ENCODE measurements around the gene CLDN14. TPM values are rescaled to one million over a fixed set of nuclear protein-coding genes. Genes with fewer than 3 reads are reported as not detected.
A peak's percentile ranks its signal among the peaks of the same experiment; 100 is the strongest.

CLDN14 gene
- total and polyA plus RNA-seq, 7 experiments from 2014 or later: not detected

GRCh38 chr21:36424592-36424991 lies 55.3 kb downstream of the CLDN14 start:
- no peak overlapping the region for H3K4me3 ChIP-seq (ENCODE audit: low read length)
- H3K4me1 Mint-ChIP-seq: peaks cover 0 to 22% (median under 1%) of the 10 kb centered on the region in 7 donors
- H3K4me3 Mint-ChIP-seq: no peak overlapping the region
- intact Hi-C loops (cut with micrococcal nuclease): no loop called here
- no peaks in the 10 kb centered on the region for H3K9me3 ChIP-seq (ENCODE audit: control insufficient read depth in 2 of 3, low read length in 3 of 3)
- H3K36me3 Mint-ChIP-seq: peaks cover 0 to 2% (median 0%) of the 10 kb centered on the region in 5 donors
- POLR2A ChIA-PET: no interaction called here
- CTCF ChIA-PET: no interaction called here
- no peaks in the 10 kb centered on the region for H3K4me1 ChIP-seq (ENCODE audit: control insufficient read depth in 2 of 2, insufficient read depth in 2 of 2, low read length in 2 of 2)
- peaks cover 0 to 2% (median 0%) of the 10 kb centered on the region in 11 donors for H3K9me3 Mint-ChIP-seq
- H3K27ac Mint-ChIP-seq: no peak overlapping the region
- peaks cover 0 to 5% (median 0%) of the 10 kb centered on the region in 5 donors for H3K27me3 Mint-ChIP-seq
- no peak for DNase-seq
- H3K27ac ChIP-seq (ENCODE audit: low read depth, low read length): no peak overlapping the region
- H3K36me3 ChIP-seq (ENCODE audit: control insufficient read depth in 2 of 3, insufficient read depth in 3 of 3, low read length in 3 of 3): no peaks in the 10 kb centered on the region
- no peak for ATAC-seq
- no peaks in the 10 kb centered on the region for H3K27me3 ChIP-seq (ENCODE audit: control insufficient read depth in 2 of 2, insufficient read depth in 2 of 2, low read length in 2 of 2)

- H3K36me3 ChIP-seq (ENCODE audit: control insufficient read depth in 2 of 3, insufficient read depth in 3 of 3, low read length in 3 of 3): no peaks in the 10 kb centered on the region
- peak overlapping the region in 1 of 9 donors; percentile 46 for H3K27ac Mint-ChIP-seq
- no peak overlapping the region for H3K27ac ChIP-seq (ENCODE audit: low read depth, low read length)
- H3K9me3 Mint-ChIP-seq: peaks cover 0 to 2% (median 0%) of the 10 kb centered on the region in 11 donors
- H3K4me3 Mint-ChIP-seq: no peak overlapping the region
- ATAC-seq: no peak
- H3K9me3 ChIP-seq (ENCODE audit: control insufficient read depth in 2 of 3, low read length in 3 of 3): no peaks in the 10 kb centered on the region
- H3K4me1 ChIP-seq (ENCODE audit: control insufficient read depth in 2 of 2, insufficient read depth in 2 of 2, low read length in 2 of 2): no peaks in the 10 kb centered on the region
- ChIA-PET POLR2A (no interaction called here), CTCF (no interaction called here)
- peaks cover 0 to 4% (median 0%) of the 10 kb centered on the region in 5 donors for H3K27me3 Mint-ChIP-seq
- H3K4me1 Mint-ChIP-seq: peaks cover 0 to 19% (median 0%) of the 10 kb centered on the region in 7 donors
- no peak for DNase-seq
- H3K4me3 ChIP-seq (ENCODE audit: low read length): no peak overlapping the region
- no peaks in the 10 kb centered on the region for H3K27me3 ChIP-seq (ENCODE audit: control insufficient read depth in 2 of 2, insufficient read depth in 2 of 2, low read length in 2 of 2)
- H3K36me3 Mint-ChIP-seq: peaks cover 0 to 2% (median 0%) of the 10 kb centered on the region in 5 donors
- intact Hi-C loops (cut with micrococcal nuclease): no loop called here
These were observed 56.0 kb downstream of the CLDN14 start for GRCh38 chr21:36423771-36424433.

- H3K36me3 Mint-ChIP-seq: peaks cover 0 to 4% (median 0%) of the 10 kb centered on the region in 5 donors
- intact Hi-C loops (cut with micrococcal nuclease): no loop called here
These were observed 57.4 kb downstream of the CLDN14 start for GRCh38 chr21:36422279-36423098.

GRCh38 chr21:36420571-36421339 lies 59.2 kb downstream of the CLDN14 start:
- Histone ChIP-seq H3K9me3 (ENCODE audit: control insufficient read depth in 2 of 3, low read length in 3 of 3) (no peaks in the 10 kb centered on the region), H3K36me3 (ENCODE audit: control insufficient read depth in 2 of 3, insufficient read depth in 3 of 3, low read length in 3 of 3) (no peaks in the 10 kb centered on the region)
- peak overlapping the region in 1 of 9 donors; percentile 25 for H3K27ac Mint-ChIP-seq

More at GRCh38 chr21:36422279-36423098, 57.4 kb downstream of the CLDN14 start:
- Histone ChIP-seq H3K36me3 (ENCODE audit: control insufficient read depth in 2 of 3, insufficient read depth in 3 of 3, low read length in 3 of 3) (no peaks in the 10 kb centered on the region), H3K4me3 (ENCODE audit: low read length) (no peak overlapping the region), H3K27me3 (ENCODE audit: control insufficient read depth in 2 of 2, insufficient read depth in 2 of 2, low read length in 2 of 2) (no peaks in the 10 kb centered on the region), H3K4me1 (ENCODE audit: control insufficient read depth in 2 of 2, insufficient read depth in 2 of 2, low read length in 2 of 2) (no peaks in the 10 kb centered on the region), H3K27ac (ENCODE audit: low read depth, low read length) (no peak overlapping the region), H3K9me3 (ENCODE audit: control insufficient read depth in 2 of 3, low read length in 3 of 3) (no peaks in the 10 kb centered on the region)
- H3K4me1 Mint-ChIP-seq: peaks cover 0 to 16% (median 0%) of the 10 kb centered on the region in 7 donors
- POLR2A ChIA-PET: no interaction called here
- no peak overlapping the region for H3K27ac Mint-ChIP-seq
- no peak overlapping the region for H3K4me3 Mint-ChIP-seq
- H3K27me3 Mint-ChIP-seq: no peaks in the 10 kb centered on the region
- ATAC-seq (peak; percentile 40), DNase-seq (peak in 1 of 9 donors; percentile 32)
- CTCF ChIA-PET: no interaction called here
- peaks cover 0 to 2% (median 0%) of the 10 kb centered on the region in 11 donors for H3K9me3 Mint-ChIP-seq

GRCh38 chr21:36419996-36420395 lies 59.9 kb downstream of the CLDN14 start:
- no peaks in the 10 kb centered on the region for H3K4me1 ChIP-seq (ENCODE audit: control insufficient read depth in 2 of 2, insufficient read depth in 2 of 2, low read length in 2 of 2)
- H3K9me3 ChIP-seq (ENCODE audit: control insufficient read depth in 2 of 3, low read length in 3 of 3): no peaks in the 10 kb centered on the region
- peak in 4 of 9 donors; percentile 9 to 40 (median 20) for DNase-seq
- H3K27ac Mint-ChIP-seq: peak overlapping the region in 1 of 9 donors; percentile 32
- no peaks in the 10 kb centered on the region for H3K36me3 ChIP-seq (ENCODE audit: control insufficient read depth in 2 of 3, insufficient read depth in 3 of 3, low read length in 3 of 3)
- CTCF ChIA-PET: no interaction called here
- intact Hi-C loops (cut with micrococcal nuclease): no loop called here
- POLR2A ChIA-PET: no interaction called here
- H3K9me3 Mint-ChIP-seq: peaks cover 0 to 2% (median 0%) of the 10 kb centered on the region in 11 donors
- H3K36me3 Mint-ChIP-seq: peaks cover 5 to 11% (median 7%) of the 10 kb centered on the region in 5 donors
- no peaks in the 10 kb centered on the region for H3K27me3 ChIP-seq (ENCODE audit: control insufficient read depth in 2 of 2, insufficient read depth in 2 of 2, low read length in 2 of 2)
- no peak overlapping the region for H3K4me3 Mint-ChIP-seq
- peaks cover 0 to 16% (median 0%) of the 10 kb centered on the region in 7 donors for H3K4me1 Mint-ChIP-seq
- H3K27me3 Mint-ChIP-seq: no peaks in the 10 kb centered on the region
- no peak overlapping the region for H3K4me3 ChIP-seq (ENCODE audit: low read length)
- H3K27ac ChIP-seq (ENCODE audit: low read depth, low read length): no peak overlapping the region
- peak; percentile 79 for ATAC-seq

More at GRCh38 chr21:36420571-36421339, 59.2 kb downstream of the CLDN14 start:
- ChIA-PET POLR2A (no interaction called here), CTCF (no interaction called here)
- intact Hi-C loops (cut with micrococcal nuclease): no loop called here
- DNase-seq: no peak
- Mint-ChIP-seq H3K27me3 (no peaks in the 10 kb centered on the region), H3K36me3 (peaks cover 5 to 11% (median 7%) of the 10 kb centered on the region in 5 donors), H3K4me3 (no peak overlapping the region), H3K9me3 (peaks cover 0 to 2% (median 0%) of the 10 kb centered on the region in 11 donors), H3K4me1 (peaks cover 0 to 16% (median 0%) of the 10 kb centered on the region in 7 donors)
- Histone ChIP-seq H3K4me1 (ENCODE audit: control insufficient read depth in 2 of 2, insufficient read depth in 2 of 2, low read length in 2 of 2) (no peaks in the 10 kb centered on the region), H3K27me3 (ENCODE audit: control insufficient read depth in 2 of 2, insufficient read depth in 2 of 2, low read length in 2 of 2) (no peaks in the 10 kb centered on the region), H3K27ac (ENCODE audit: low read depth, low read length) (no peak overlapping the region), H3K4me3 (ENCODE audit: low read length) (no peak overlapping the region)
- no peak for ATAC-seq

GRCh38 chr21:36419241-36419640 lies 60.7 kb downstream of the CLDN14 start:
- Histone ChIP-seq H3K27me3 (ENCODE audit: control insufficient read depth in 2 of 2, insufficient read depth in 2 of 2, low read length in 2 of 2) (no peaks in the 10 kb centered on the region), H3K4me1 (ENCODE audit: control insufficient read depth in 2 of 2, insufficient read depth in 2 of 2, low read length in 2 of 2) (no peaks in the 10 kb centered on the region), H3K27ac (ENCODE audit: low read depth, low read length) (no peak overlapping the region), H3K36me3 (ENCODE audit: control insufficient read depth in 2 of 3, insufficient read depth in 3 of 3, low read length in 3 of 3) (no peaks in the 10 kb centered on the region), H3K4me3 (ENCODE audit: low read length) (no peak overlapping the region), H3K9me3 (ENCODE audit: control insufficient read depth in 2 of 3, low read length in 3 of 3) (no peaks in the 10 kb centered on the region)
- DNase-seq: no peak
- H3K4me3 Mint-ChIP-seq: no peak overlapping the region
- H3K4me1 Mint-ChIP-seq: peaks cover 0 to 16% (median 0%) of the 10 kb centered on the region in 7 donors
- peaks cover 5 to 15% (median 10%) of the 10 kb centered on the region in 5 donors for H3K36me3 Mint-ChIP-seq
- H3K27ac Mint-ChIP-seq: peak overlapping the region in 1 of 9 donors; percentile 22
- H3K9me3 Mint-ChIP-seq: peaks cover 0 to 2% (median 0%) of the 10 kb centered on the region in 11 donors
- intact Hi-C loops (cut with micrococcal nuclease): no loop called here
- POLR2A ChIA-PET: no interaction called here
- CTCF ChIA-PET: no interaction called here
- ATAC-seq: no peak
- H3K27me3 Mint-ChIP-seq: no peaks in the 10 kb centered on the region
